Endothelial cell of umbilical vein (primary cell): ENCODE results near the gene PAPLN. TPM values are rescaled to one million over a fixed set of nuclear protein-coding genes. Genes with fewer than 3 reads are reported as not detected.

Experiments used
- BruUV-seq: library from RNA; stranded (reverse); fragments of 400-500 nt; replicated peaks from 2 replicates; lab custom pipeline; 2021; lab: Mats Ljungman, UMichigan
- CTCF ChIA-PET: fragments of 300-600, 350-600 bp; sonication (Branson Sonifier 250); formaldehyde crosslinking; loops from one replicate; lab custom pipeline; 2021; ENCODE audit warnings: antibody characterized with exemption, inconsistent platforms; lab: Charles Lee
- POLR2A ChIA-PET: fragments of 300-600, 350-600 bp; sonication (Branson Sonifier 250); formaldehyde crosslinking; loops from one replicate; lab custom pipeline; 2021; ENCODE audit warnings: antibody characterized with exemption, inconsistent platforms; lab: Charles Lee
- DNase-seq: peaks from one replicate; pipeline ENCODE4 v3.0.0-alpha.2; 2011; ENCODE audit warnings: low read depth, low spot score
- FAIRE-seq: peaks from 2 replicates; lab custom pipeline; 2011; peaks lifted over from hg19 to GRCh38; lab: Jason Lieb, UNC
- H2AFZ ChIP-seq: 2 replicates; pipeline ENCODE4 v1.6.0; 2012; ENCODE audit warnings: low read depth, low read length, control low read depth, inconsistent platforms
- H3K27ac ChIP-seq: 2 replicates; pipeline ENCODE4 v1.5.1; 2011; ENCODE audit warnings: low read depth, mild to moderate bottlenecking, control low read depth, low read length, moderate library complexity; ENCODE audit not compliant: insufficient read depth
- H3K27me3 ChIP-seq, 2 experiments: 2 replicates each; pipeline versions ENCODE4 v1.6.0 to v1.6.1; 2011; ENCODE audit warnings: low read length in 2 of 2, mixed read lengths in 1 of 2; ENCODE audit not compliant: control insufficient read depth in 2 of 2, insufficient read depth in 2 of 2
- H3K36me3 ChIP-seq, 2 experiments: 2 replicates in 1 of 2; 3 replicates in 1 of 2; pipeline ENCODE4 v1.5.1; 2011; ENCODE audit warnings: low read length in 2 of 2, mild to moderate bottlenecking in 1 of 2, moderate library complexity in 1 of 2; ENCODE audit not compliant: control insufficient read depth in 2 of 2, insufficient read depth in 2 of 2; ENCODE audit errors: extremely low read depth in 1 of 2
- H3K4me1 ChIP-seq: 3 replicates; pipeline ENCODE4 v1.5.1; 2011; ENCODE audit warnings: mild to moderate bottlenecking, low read length; ENCODE audit not compliant: control insufficient read depth, insufficient read depth; ENCODE audit errors: extremely low read depth
- H3K4me2 ChIP-seq: 2 replicates; pipeline ENCODE4 v1.6.1; 2011; ENCODE audit warnings: low read length, control low read depth, mixed read lengths; ENCODE audit not compliant: insufficient read depth
- H3K4me3 ChIP-seq, 3 experiments: fragments of 200-600 bp in 1 of 3; sonication (generic), shearing (Covaris generic) in 1 of 3; replicated peaks in 1 of 3; 2 replicates each; pipeline ENCODE4 v1.5.1; 2011 to 2016; ENCODE audit warnings: control low read depth in 3 of 3, low read length in 3 of 3, mild to moderate bottlenecking in 2 of 3, inconsistent platforms in 1 of 3, low read depth in 1 of 3, moderate library complexity in 1 of 3; ENCODE audit not compliant: insufficient read depth in 1 of 3
- H3K79me2 ChIP-seq: 2 replicates; pipeline ENCODE4 v1.6.0; 2012; ENCODE audit warnings: low read length, inconsistent platforms; ENCODE audit not compliant: control insufficient read depth, insufficient read depth
- H3K9ac ChIP-seq: replicated peaks from 2 replicates; pipeline ENCODE3; 2011; ENCODE audit warnings: low read length, control low read depth; ENCODE audit not compliant: insufficient read depth; ENCODE audit errors: extremely low read depth
- H3K9me1 ChIP-seq: replicated peaks from 3 replicates; pipeline ENCODE4 v1.6.0; 2011; ENCODE audit warnings: mild to moderate bottlenecking, low read length; ENCODE audit not compliant: control insufficient read depth, insufficient read depth; ENCODE audit errors: extremely low read depth
- H3K9me3 ChIP-seq: replicated peaks from 2 replicates; pipeline ENCODE4 v1.5.1; 2012; ENCODE audit warnings: low read length, inconsistent platforms; ENCODE audit not compliant: control insufficient read depth, insufficient read depth
- H4K20me1 ChIP-seq: replicated peaks from 2 replicates; pipeline ENCODE3; 2011; ENCODE audit warnings: mild to moderate bottlenecking, low read length; ENCODE audit not compliant: control insufficient read depth, insufficient read depth; ENCODE audit errors: extremely low read depth
- EZH2 ChIP-seq: IDR thresholded peaks from 2 replicates; pipeline ENCODE4 v1.6.1; 2012; ENCODE audit warnings: borderline replicate concordance, low read depth, mild to moderate bottlenecking, moderate library complexity, low read length, inconsistent platforms; ENCODE audit not compliant: severe bottlenecking
- FOS ChIP-seq: IDR thresholded peaks from 2 replicates; pipeline ENCODE4 v1.6.1; 2011; ENCODE audit warnings: mild to moderate bottlenecking, low read length, moderate library complexity, borderline replicate concordance; ENCODE audit not compliant: insufficient read depth
- GATA2 ChIP-seq: IDR thresholded peaks from 2 replicates; pipeline ENCODE4 v1.7.0; 2011; ENCODE audit warnings: low read depth, mild to moderate bottlenecking, moderate library complexity, mixed read lengths, low read length; ENCODE audit not compliant: insufficient read length, insufficient read depth
- JUN ChIP-seq: IDR thresholded peaks from 2 replicates; pipeline ENCODE4 v1.6.1; 2011; ENCODE audit warnings: borderline replicate concordance, low read depth; ENCODE audit not compliant: insufficient read length, insufficient read depth
- MYC ChIP-seq: IDR thresholded peaks from one replicate; pipeline ENCODE4 v1.6.1; 2011; ENCODE audit warnings: mild to moderate bottlenecking, low read depth, low read length
- POLR2A ChIP-seq: IDR thresholded peaks from 2 replicates; pipeline ENCODE4 v1.6.1; 2012; ENCODE audit warnings: low read depth, mild to moderate bottlenecking, control low read depth, low read length
- POLR2AphosphoS5 ChIP-seq: IDR thresholded peaks from 2 replicates; pipeline ENCODE4 v1.6.1; 2012; ENCODE audit warnings: low read depth, mild to moderate bottlenecking, control low read depth, low read length, moderate library complexity; ENCODE audit not compliant: insufficient read depth
- dilution Hi-C: fragments of 300-500 bp; cut with MboI; formaldehyde crosslinking; loops from one replicate; pipeline ENCODE4 v1.15.0; 2019; ENCODE audit warnings: low sequenced_read_pairs; ENCODE audit not compliant: extremely low pct_ligation_motif_present
- intact Hi-C: fragments of 100-400 bp; cut with micrococcal nuclease; formaldehyde crosslinking; loops from one replicate; pipeline ENCODE4 v1.10.0; 2022
- polyA plus RNA-seq, 4 experiments: library from polyadenylated mRNA; depleted of rRNA in 3 of 4; stranded (reverse) in 3 of 4; unstranded in 1 of 4; fragments of >200 nt; gene quantifications; 2 replicates each; pipeline versions ENCODE4 v1.2.1 to v1.2.3, GENCODE V29; 2011 to 2012; ENCODE audit warnings: missing spikeins in 1 of 4
- total RNA-seq: library from RNA; stranded (reverse); gene quantifications from 2 replicates; pipeline ENCODE4 v1.2.3, GENCODE V29; 2021
- TF ChIP-seq, protein P1 (sequence below), 2 donors: IDR thresholded peaks; 1 replicate in 1 of 2; 2 replicates in 1 of 2; pipeline ENCODE4 v1.5.1; 2011; ENCODE audit warnings: low read length in 2 of 2, mild to moderate bottlenecking in 2 of 2, moderate library complexity in 2 of 2, control low read depth in 1 of 2, inconsistent platforms in 1 of 2, low read depth in 1 of 2; ENCODE audit not compliant: insufficient read depth in 1 of 2; ENCODE audit errors: extremely low read depth in 1 of 2
- TF ChIP-seq, protein P2 (sequence below): IDR thresholded peaks from 2 replicates; pipeline ENCODE4 v1.6.1; 2011; ENCODE audit not compliant: insufficient read depth, insufficient read length

The PAPLN gene
- total and polyA plus RNA-seq, 2 donors (not counting 3 experiments of a cell fraction or from before 2014, with no cell fraction given) = 5.5 to 6.4 TPM

DNA sequence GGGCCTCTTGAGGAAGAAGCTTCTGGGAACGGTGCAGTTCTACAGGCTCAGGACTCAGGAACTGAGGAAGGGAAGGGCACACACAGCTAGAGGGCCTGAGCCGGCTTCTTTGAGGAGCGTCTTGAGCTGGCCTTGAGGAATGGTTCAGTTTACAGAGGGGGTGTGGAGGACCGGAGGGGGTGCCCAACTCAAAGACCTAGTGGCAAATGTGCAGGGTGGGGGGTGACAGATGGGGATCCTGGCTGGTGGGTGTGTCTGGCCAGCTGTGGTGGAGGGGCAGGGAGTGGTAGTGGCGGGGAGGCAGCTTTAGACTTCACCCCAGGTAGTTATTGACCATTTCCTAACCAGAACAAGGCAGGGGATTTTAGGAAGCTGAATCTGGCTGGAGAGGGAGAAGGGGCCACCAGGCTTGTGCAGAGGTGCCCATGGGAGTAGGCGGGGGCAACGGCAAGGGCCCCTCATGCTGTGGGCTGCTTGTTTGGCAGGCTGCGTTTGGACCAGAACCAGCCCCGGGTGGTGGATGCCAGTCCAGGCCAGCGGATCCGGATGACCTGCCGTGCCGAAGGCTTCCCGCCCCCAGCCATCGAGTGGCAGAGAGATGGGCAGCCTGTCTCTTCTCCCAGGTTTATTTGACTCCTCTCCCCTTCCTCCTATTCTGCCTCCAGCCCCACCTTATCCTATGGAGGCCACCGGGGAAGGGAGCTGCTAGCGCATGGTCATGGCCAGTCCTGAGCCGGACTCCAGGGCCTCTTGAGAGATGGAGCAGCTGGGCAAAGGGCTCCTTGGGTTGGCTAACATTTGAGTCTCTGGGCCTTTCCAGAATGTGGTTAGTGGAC, 27.8 kb downstream of the PAPLN start:
- DNase-seq = no peak
- H3K9ac ChIP-seq = no peak overlapping the region
- POLR2A ChIA-PET = no interaction called here

More for the DNA sequence above, 27.8 kb downstream of the PAPLN start:
- Histone ChIP-seq H3K27me3 (no peaks in the 10 kb centered on the region), H3K4me1 (peaks cover 8% of the 10 kb centered on the region), H3K79me2 (no peaks in the 10 kb centered on the region), H3K9me1 (no peaks in the 10 kb centered on the region), H3K36me3 (no peaks in the 10 kb centered on the region), H3K4me3 (no peak overlapping the region), H3K4me2 (no peak overlapping the region), H2AFZ (no peak overlapping the region), H4K20me1 (no peaks in the 10 kb centered on the region), H3K27ac (no peak overlapping the region), H3K9me3 (no peaks in the 10 kb centered on the region)
- BruUV-seq = no TSS peak
- FAIRE-seq = no peak
- CTCF ChIA-PET = interaction anchor here (1.8 to 2.5 kb wide), 4 partner anchors 19 to 207 kb away, joined by 4 to 19 read pairs (median 9); no protein-coding TSS in a partner anchor
- intact Hi-C loops = no loop called here
- dilution Hi-C loops = no loop called here
- TF ChIP-seq EZH2 (no peak), POLR2AphosphoS5 (no peak), GATA2 (no peak), POLR2A (no peak), FOS (no peak), MYC (no peak), JUN (no peak)
- TF ChIP-seq, protein P1, sequence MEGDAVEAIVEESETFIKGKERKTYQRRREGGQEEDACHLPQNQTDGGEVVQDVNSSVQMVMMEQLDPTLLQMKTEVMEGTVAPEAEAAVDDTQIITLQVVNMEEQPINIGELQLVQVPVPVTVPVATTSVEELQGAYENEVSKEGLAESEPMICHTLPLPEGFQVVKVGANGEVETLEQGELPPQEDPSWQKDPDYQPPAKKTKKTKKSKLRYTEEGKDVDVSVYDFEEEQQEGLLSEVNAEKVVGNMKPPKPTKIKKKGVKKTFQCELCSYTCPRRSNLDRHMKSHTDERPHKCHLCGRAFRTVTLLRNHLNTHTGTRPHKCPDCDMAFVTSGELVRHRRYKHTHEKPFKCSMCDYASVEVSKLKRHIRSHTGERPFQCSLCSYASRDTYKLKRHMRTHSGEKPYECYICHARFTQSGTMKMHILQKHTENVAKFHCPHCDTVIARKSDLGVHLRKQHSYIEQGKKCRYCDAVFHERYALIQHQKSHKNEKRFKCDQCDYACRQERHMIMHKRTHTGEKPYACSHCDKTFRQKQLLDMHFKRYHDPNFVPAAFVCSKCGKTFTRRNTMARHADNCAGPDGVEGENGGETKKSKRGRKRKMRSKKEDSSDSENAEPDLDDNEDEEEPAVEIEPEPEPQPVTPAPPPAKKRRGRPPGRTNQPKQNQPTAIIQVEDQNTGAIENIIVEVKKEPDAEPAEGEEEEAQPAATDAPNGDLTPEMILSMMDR (IDR thresholded peaks at IDR 0.05; ENCODE audit: extremely low read depth in 1 of 2, insufficient read depth in 1 of 2, low read depth in 1 of 2, low read length in 2 of 2) = no peak
- TF ChIP-seq, protein P2, sequence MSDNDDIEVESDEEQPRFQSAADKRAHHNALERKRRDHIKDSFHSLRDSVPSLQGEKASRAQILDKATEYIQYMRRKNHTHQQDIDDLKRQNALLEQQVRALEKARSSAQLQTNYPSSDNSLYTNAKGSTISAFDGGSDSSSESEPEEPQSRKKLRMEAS = no peak
